Left colon (tissue), 2 donors: ENCODE measurements around the gene CYB5R3. TPM values are rescaled to one million over a fixed set of nuclear protein-coding genes. Genes with fewer than 3 reads are reported as not detected.
A peak's percentile ranks its signal among the peaks of the same experiment; 100 is the strongest.

Source experiments
- ATAC-seq: fragments of 200-7000 bp; cut with Tn5 transposase; one replicate; pipeline ENCODE4 v1.9.1; 2020; ENCODE audit warnings: mild to moderate bottlenecking, moderate library complexity
- DNase-seq, 2 donors: peaks; one replicate each; pipeline ENCODE4 v3.0.0-alpha.2; 2020
- intact Hi-C, 2 donors: fragments of 100-400 bp; cut with DNase I in 1 of 2; cut with micrococcal nuclease in 1 of 2; formaldehyde crosslinking; loops; one replicate each; pipeline versions ENCODE4 v1.11.2 to v1.14.0; 2022; cut with DNase I, micrococcal nuclease
- long read RNA-seq: library from polyadenylated mRNA; unstranded; transcript quantifications from one replicate; pipeline ENCODE4 v2.0.0, GENCODE V29; 2021
- total RNA-seq, 2 donors: library from RNA; stranded (reverse); fragmentation: NEBNext Ultra II Directional; extraction: Animal tissue kit (Norgen Biotek cat#: 25700); gene quantifications; one replicate each; pipeline ENCODE4 v1.2.1, GENCODE V29; 2021
- donor health status: DM: no; HTN: no; CAD: no.
- donor health status: DM: yes; HTN: yes; CAD: no.

CYB5R3 gene
- total RNA-seq, result 100 to 1,000 TPM; 157 to 192 TPM
- long read RNA-seq, transcript CYB5R3-201 (9 exons, 2,124 nt), result major isoform, 167 of 212 reads
- long read RNA-seq, transcript CYB5R3-204 (8 exons, 1,849 nt), result minor isoform, 8 of 212 reads
- long read RNA-seq, partial matches to known transcripts, result 6 of 212 reads
- long read RNA-seq, other reads (novel, unspliced or antisense), result 29 of 212 reads

- intact Hi-C loops, result no loop called here
- ATAC-seq, result peak; percentile 55
- DNase-seq, result peak; percentile 85 to 86
Observed at GRCh38 chr22:42649246-42650099, at the start of gene CYB5R3. TSS of gene CYB5R3 (minus strand) at chr22:42649392. CDS start at chr22:42649315, 77 bp downstream.

GRCh38 chr22:42697542-42698013 lies 48.4 kb upstream of the CYB5R3 start:
- intact Hi-C loops, result no loop called here
- DNase-seq, result peak; percentile 40 to 85
- ATAC-seq, result peak; percentile 89

- intact Hi-C loops, result no loop called here
- DNase-seq (no peak), ATAC-seq (no peak)
Observed at GRCh38 chr22:42696331-42696967, 47.3 kb upstream of the CYB5R3 start.

GRCh38 chr22:42695294-42695693 lies 46.1 kb upstream of the CYB5R3 start:
- no peak for DNase-seq
- ATAC-seq, result no peak
- intact Hi-C loops, result no loop called here

- intact Hi-C loops, result no loop called here
Observed at GRCh38 chr22:42693763-42694683, 44.8 kb upstream of the CYB5R3 start.

GRCh38 chr22:42693055-42693762 lies 44.0 kb upstream of the CYB5R3 start:
- DNase-seq (no peak), ATAC-seq (no peak)
- intact Hi-C loops, result no loop called here

More at GRCh38 chr22:42693763-42694683, 44.8 kb upstream of the CYB5R3 start:
- DNase-seq, result no peak
- no peak for ATAC-seq

- no peak for DNase-seq
- no peak for ATAC-seq
- intact Hi-C loops, result no loop called here
Observed at GRCh38 chr22:42692239-42693054, 43.3 kb upstream of the CYB5R3 start.

GRCh38 chr22:42691440-42691839 lies 42.2 kb upstream of the CYB5R3 start:
- no peak for ATAC-seq

GRCh38 chr22:42688241-42689211 lies 39.3 kb upstream of the CYB5R3 start:
- DNase-seq (peak; percentile 55 to 84), ATAC-seq (peak; percentile 64)
- intact Hi-C loops, result no loop called here

More at GRCh38 chr22:42691440-42691839, 42.2 kb upstream of the CYB5R3 start:
- intact Hi-C loops, result no loop called here
- DNase-seq, result no peak

- intact Hi-C loops, result no loop called here
- DNase-seq, result no peak
- ATAC-seq, result no peak
Observed at GRCh38 chr22:42686756-42687491, 37.7 kb upstream of the CYB5R3 start.

- peak; percentile 42 for ATAC-seq
- intact Hi-C loops, result no loop called here
- peak in 1 of 2 donors; percentile 55 for DNase-seq
Observed at GRCh38 chr22:42685941-42686653, 36.9 kb upstream of the CYB5R3 start.

GRCh38 chr22:42684462-42685195 lies 35.4 kb upstream of the CYB5R3 start:
- intact Hi-C loops, result no loop called here
- no peak for ATAC-seq
- DNase-seq, result no peak

- ATAC-seq (peak; percentile 5), DNase-seq (peak; percentile 44 to 67)
Observed at GRCh38 chr22:42683578-42684283, 34.5 kb upstream of the CYB5R3 start.

More at GRCh38 chr22:42683578-42684283, 34.5 kb upstream of the CYB5R3 start:
- intact Hi-C loops, result no loop called here
